Measurements from ENCODE around the gene DENND2D.

DENND2D gene

GRCh38 chr1:111202707-111203623 lies 2.5 kb upstream of the DENND2D start:
- no peak for DNase-seq

DNA sequence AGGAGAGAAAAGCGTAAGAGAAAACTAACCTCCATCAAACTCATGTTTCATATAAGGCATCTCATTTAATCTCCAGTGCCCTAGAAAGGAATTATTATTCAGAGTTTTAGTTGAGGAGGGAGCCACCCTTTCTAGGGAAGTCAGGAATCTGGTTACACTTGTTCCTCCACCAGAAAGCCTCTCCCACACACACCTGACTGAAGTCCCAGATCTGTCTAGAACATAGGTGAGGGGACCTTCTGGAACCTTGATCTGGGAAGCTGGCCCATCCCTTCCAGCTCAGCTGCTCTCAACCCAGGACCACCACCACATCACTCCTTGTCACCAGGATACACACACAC lies 1.9 kb upstream of the DENND2D start:
- DNase-seq = no peak

DNA sequence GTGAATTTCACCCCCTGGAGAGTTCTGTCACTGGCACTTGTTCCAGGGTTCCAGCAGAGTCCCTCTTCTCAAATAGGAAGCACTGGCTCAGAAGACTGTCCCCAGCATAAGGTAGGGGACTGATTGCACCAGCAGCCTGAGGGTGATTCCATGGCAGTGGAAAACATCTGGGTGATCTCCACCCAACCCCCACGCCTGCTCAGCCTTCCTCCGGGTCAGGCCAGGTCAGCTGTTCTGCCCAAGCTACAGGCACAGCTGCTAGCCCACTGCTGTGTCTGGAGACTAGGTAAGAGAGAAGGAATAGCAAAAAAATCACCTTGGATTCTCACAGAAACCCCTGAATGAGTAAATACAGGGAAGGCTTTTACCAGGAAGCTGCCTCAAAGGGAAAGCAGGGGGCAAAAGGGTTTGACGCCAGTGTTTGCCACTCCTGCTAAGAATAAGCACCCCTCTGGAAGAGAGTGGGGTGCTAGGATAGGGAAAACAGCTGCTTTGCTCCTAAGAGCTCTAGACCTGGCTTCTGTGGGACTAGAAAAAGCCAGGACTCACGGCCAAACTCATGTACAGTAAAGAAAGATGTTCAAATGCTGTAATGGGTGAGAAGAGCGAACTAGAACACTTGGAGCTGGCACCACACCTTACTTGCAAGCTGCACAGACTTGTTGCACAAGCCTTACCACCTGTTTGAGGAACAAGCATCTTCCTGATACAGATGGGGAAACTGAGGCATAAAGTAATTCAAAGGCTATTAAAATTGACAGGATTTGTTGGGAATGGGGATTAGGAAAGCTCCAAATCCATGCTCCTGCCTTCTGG lies 1.0 kb upstream of the DENND2D start:
- DNase-seq = no peak

GRCh38 chr1:111200802-111201161 lies 336 bp upstream of the DENND2D start:
- no peak for DNase-seq

GRCh38 chr1:111199329-111199728 lies 1.1 kb downstream of the DENND2D start:
- no peak for DNase-seq

DNA sequence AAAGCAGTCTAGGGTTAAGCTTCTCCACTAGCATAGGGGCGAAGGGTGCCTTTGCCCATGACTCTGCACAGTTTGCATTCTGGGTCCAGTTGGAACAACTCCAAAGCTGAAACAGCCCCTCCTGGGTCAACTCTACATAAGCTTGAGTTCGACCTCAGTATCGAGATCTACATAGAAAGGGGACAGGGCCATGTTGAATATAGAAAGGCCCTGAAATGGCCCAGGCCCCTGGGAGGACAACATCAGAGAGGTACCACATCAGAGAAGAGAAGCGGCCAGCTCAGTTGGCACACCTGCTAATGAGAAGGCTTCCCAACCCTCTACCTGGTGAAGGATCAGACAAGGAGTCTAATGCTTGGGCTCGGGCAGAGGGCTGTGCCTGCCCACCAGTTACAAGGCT lies 1.6 kb downstream of the DENND2D start:
- DNase-seq = no peak

GRCh38 chr1:111197598-111198284 lies 2.7 kb downstream of the DENND2D start:
- no peak for DNase-seq

DNA sequence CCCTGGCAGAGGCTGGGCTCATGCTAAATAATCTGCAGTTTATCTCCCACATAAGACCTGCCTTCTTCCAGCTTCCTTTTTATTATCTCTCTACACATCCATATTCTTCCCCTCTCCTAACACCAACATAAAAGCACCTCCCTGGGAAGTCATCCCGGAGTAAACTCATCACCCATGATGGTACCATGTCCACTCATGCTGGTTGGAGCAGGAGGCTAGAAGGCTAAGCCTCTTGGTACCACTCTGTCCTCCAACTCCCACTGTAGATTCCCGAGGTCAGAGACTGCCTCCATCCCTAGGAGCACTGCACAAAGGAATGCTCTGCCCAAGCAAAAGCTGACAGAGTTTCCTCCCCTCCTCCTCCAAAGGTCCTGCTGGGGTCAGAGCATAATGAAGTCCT lies 4.2 kb downstream of the DENND2D start:
- DNase-seq = no peak

- DNase-seq = no peak
Observed at GRCh38 chr1:111195002-111195684, 5.3 kb downstream of the DENND2D start.

- DNase-seq = no peak
Observed at GRCh38 chr1:111193712-111194480, 6.5 kb downstream of the DENND2D start.

DNA sequence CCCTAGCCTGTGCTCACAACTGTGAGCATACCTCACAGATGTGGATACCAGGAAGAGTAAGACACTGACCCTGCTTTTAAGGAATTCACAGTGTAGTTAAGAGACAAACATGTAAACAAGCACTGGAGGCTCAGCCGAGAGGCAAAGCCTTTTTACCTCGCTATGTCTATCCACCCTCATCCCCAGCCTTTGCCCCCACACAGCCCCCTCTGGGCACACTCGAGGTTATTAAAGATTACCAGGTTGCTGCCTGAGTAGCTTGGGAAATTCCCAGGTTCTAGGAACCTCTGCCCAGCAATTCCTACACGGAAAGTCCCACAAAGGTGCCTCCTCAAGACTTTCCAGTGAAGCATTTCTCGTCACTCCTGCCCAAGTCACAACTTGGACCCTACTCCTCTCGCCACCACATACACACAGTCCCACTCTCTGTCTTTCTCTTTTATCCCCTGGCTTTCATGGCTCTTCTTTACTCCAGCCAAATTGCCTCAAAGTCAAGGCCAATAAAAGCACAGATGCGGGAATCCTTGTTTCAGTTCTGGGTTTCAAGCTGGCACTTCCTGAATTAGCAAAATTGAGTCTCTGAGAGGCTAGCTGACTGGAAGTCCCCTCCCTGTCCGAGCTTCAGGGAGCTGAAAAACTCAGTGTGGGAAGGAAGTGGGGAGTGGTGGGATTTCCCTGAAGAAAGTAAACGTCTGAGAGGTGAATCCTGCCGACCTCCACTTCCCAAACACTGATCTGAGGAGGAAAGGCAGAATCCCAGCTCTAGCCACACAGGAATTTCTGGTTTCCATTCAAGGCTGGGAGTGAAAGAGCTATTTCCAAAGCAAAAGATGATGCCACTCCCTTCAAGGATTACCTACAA lies 7.6 kb downstream of the DENND2D start:
- DNase-seq = no peak

DNA sequence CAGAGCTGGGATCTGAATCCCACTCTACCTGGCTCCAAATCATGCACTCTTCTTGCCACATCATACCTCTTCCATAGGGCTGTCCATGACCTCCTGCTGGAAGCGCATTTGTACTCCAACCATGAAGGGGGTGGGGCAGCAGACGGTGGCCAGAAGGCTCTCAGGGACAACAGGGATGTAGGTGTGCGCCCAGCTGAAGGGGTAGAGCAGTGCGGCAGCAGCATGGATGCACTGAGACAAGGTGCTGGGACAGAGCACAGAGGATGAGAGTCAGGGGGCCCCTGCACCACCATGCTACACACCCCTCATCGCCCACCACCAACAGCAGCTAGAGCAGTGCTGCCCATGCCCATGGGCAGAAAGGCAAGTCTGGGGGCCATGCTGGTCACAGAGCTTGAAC lies 8.4 kb downstream of the DENND2D start:
- DNase-seq = no peak

DNA sequence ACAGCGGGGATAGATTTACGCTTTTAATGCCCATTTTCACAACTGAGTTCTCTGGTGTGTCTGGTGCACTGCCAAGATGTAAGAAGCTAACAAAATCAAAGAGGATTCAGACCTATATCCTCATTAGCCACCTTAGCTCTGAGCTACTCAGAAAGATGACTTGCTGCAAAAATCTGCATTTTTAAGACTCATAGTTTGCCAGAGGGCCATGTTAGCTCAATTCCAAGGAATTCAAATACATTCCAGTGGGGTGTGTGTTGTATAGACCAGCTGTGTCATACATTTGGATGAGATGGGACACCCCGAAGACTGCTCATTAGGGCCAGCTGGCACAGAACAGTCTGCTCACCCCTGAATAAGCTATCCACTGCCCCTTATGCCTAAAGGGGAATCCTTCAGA lies 8.9 kb downstream of the DENND2D start:
- DNase-seq = no peak

- no peak for DNase-seq
Observed at GRCh38 chr1:111190931-111191451, 9.5 kb downstream of the DENND2D start.

DNA sequence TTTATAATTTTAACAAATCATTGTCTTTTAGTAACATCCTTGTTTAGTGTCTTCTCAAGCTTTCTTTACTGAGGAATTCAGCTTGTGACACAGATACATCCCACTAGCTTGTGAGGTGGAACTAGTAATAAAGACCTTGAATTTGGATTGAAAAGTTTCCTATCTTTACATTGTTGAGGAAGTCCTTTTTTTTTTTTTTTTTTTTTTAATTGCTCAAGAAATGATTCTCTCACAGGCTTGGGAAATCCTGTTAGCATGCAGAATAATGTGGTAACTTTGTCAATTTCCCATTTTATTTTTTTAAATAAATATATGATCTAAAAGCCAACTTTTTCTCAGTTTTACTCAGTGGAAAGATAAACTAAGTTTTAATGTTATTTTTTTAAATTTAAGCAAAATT lies 15.8 kb downstream of the DENND2D start:
- DNase-seq = no peak

GRCh38 chr1:111183308-111184069 lies 17.0 kb downstream of the DENND2D start:
- DNase-seq = no peak

GRCh38 chr1:111182052-111182451 lies 18.4 kb downstream of the DENND2D start:
- no peak for DNase-seq

- no peak for DNase-seq
Observed at GRCh38 chr1:111179968-111180533, 20.4 kb downstream of the DENND2D start.

- DNase-seq = no peak
Observed at GRCh38 chr1:111176678-111177077, 23.8 kb downstream of the DENND2D start.

GRCh38 chr1:111175349-111175748 lies 25.1 kb downstream of the DENND2D start:
- no peak for DNase-seq
